Natural killer cell (primary cell): Measurements from ENCODE around the gene JADE3. TPM values are rescaled to one million over a fixed set of nuclear protein-coding genes. Genes with fewer than 3 reads are reported as not detected.

ENCODE experiments used
- ATAC-seq, 3 donors: fragments of 150-1000 bp in 2 of 3; fragments of 200-7000 bp in 1 of 3; cut with Tn5 transposase; 1 replicate in 1 of 3; 2 replicates in 2 of 3; pipeline ENCODE4 v1.10.0; 2021; ENCODE audit warnings: mild to moderate bottlenecking in 2 of 3, moderate library complexity in 2 of 3
- DNase-seq, 2 donors: peaks; one replicate each; pipeline versions ENCODE4 v3.0.0 to v3.0.0-alpha.2; 2013 to 2021; ENCODE audit warnings: mixed read lengths in 1 of 2
- H3K27ac ChIP-seq: one replicate; pipeline ENCODE4 v1.5.1; 2013; ENCODE audit warnings: mild to moderate bottlenecking, low read length
- H3K27me3 ChIP-seq: one replicate; pipeline ENCODE4 v1.6.1; 2013; ENCODE audit warnings: low read length; ENCODE audit not compliant: control insufficient read depth, insufficient read depth
- H3K36me3 ChIP-seq: one replicate; pipeline ENCODE4 v1.6.1; 2013; ENCODE audit warnings: low read length; ENCODE audit not compliant: control insufficient read depth, insufficient read depth
- H3K4me1 ChIP-seq: one replicate; pipeline ENCODE4 v1.6.1; 2013; ENCODE audit warnings: low read length; ENCODE audit not compliant: control insufficient read depth, insufficient read depth
- H3K4me3 ChIP-seq: one replicate; pipeline ENCODE4 v1.5.1; 2013; ENCODE audit warnings: low read length
- H3K9me3 ChIP-seq: one replicate; pipeline ENCODE4 v1.6.1; 2013; ENCODE audit warnings: low read length; ENCODE audit not compliant: control insufficient read depth, insufficient read depth
- H3K27ac Mint-ChIP-seq, 2 donors: one replicate each; pipeline ENCODE4 v1.8.0; 2022; ENCODE audit warnings: mild to moderate bottlenecking in 2 of 2, mixed read lengths in 2 of 2, moderate library complexity in 1 of 2
- H3K27me3 Mint-ChIP-seq, 2 donors: one replicate each; pipeline ENCODE4 v1.8.0; 2022; ENCODE audit warnings: low read depth in 2 of 2, mixed read lengths in 2 of 2
- H3K36me3 Mint-ChIP-seq: one replicate; pipeline ENCODE4 v1.8.0; 2022; ENCODE audit warnings: mixed read lengths
- H3K4me1 Mint-ChIP-seq, 2 donors: one replicate each; pipeline ENCODE4 v1.8.0; 2022; ENCODE audit warnings: mixed read lengths in 2 of 2
- H3K4me3 Mint-ChIP-seq: one replicate; pipeline ENCODE4 v1.8.0; 2022; ENCODE audit warnings: mild to moderate bottlenecking, moderate library complexity, mixed read lengths
- H3K9me3 Mint-ChIP-seq, 2 donors: one replicate each; pipeline ENCODE4 v1.8.0; 2022; ENCODE audit warnings: mixed read lengths in 2 of 2
- CTCF ChIP-seq: fragments of 200-600 bp; IDR thresholded peaks from one replicate; pipeline ENCODE4 v1.8.0; 2022; ENCODE audit warnings: antibody characterized with exemption
- WGBS: methylation state at CpG from one replicate; pipeline ENCODE4 v1.1.7; 2013; ENCODE audit warnings: missing lambda C conversion rate; ENCODE audit not compliant: insufficient coverage; 5-methylcytosine and 5-hydroxymethylcytosine counted together
- intact Hi-C: fragments of 100-400 bp; cut with micrococcal nuclease; formaldehyde crosslinking; loops from one replicate; pipeline ENCODE4 v1.14.2; 2022
- total RNA-seq, 4 donors: library from RNA; stranded (reverse); fragments of 120-200 nt in 1 of 4; gene quantifications; one replicate each; pipeline versions ENCODE4 v1.2.3 to v1.2.4, GENCODE V29; 2013 to 2022

The JADE3 gene
- total RNA-seq, 3 donors from 2014 or later (not counting 1 experiment from before 2014, with no cell fraction given) = 0.16 to 0.54 (median 0.43) TPM

- ATAC-seq = no peak
- Histone ChIP-seq H3K4me3 (no peak overlapping the region), H3K36me3 (no peaks in the 10 kb centered on the region), H3K27ac (no peak overlapping the region), H3K4me1 (no peaks in the 10 kb centered on the region), H3K9me3 (no peaks in the 10 kb centered on the region), H3K27me3 (no peaks in the 10 kb centered on the region)
- no peak overlapping the region for H3K27ac Mint-ChIP-seq
- 100% methylated on average over 1 of the region's 2 CpGs for WGBS
- no peak overlapping the region for H3K4me3 Mint-ChIP-seq
- intact Hi-C loops = no loop called here
- no peaks in the 10 kb centered on the region for H3K4me1 Mint-ChIP-seq
- no peak for TF ChIP-seq CTCF
- no peaks in the 10 kb centered on the region for H3K9me3 Mint-ChIP-seq
- H3K36me3 Mint-ChIP-seq = no peaks in the 10 kb centered on the region
- no peaks in the 10 kb centered on the region for H3K27me3 Mint-ChIP-seq
- DNase-seq = no peak
Observed at GRCh38 chrX:47061238-47061919, 149.2 kb downstream of the JADE3 start.

- Mint-ChIP-seq H3K36me3 (no peaks in the 10 kb centered on the region), H3K27ac (no peak overlapping the region), H3K4me1 (no peaks in the 10 kb centered on the region), H3K9me3 (no peaks in the 10 kb centered on the region), H3K4me3 (no peak overlapping the region), H3K27me3 (peaks cover 0 to 6% of the 10 kb centered on the region in 2 donors)
- H3K27me3 ChIP-seq = no peaks in the 10 kb centered on the region
- intact Hi-C loops = no loop called here
- H3K36me3 ChIP-seq = no peaks in the 10 kb centered on the region
- H3K9me3 ChIP-seq = no peaks in the 10 kb centered on the region
- H3K4me1 ChIP-seq = no peaks in the 10 kb centered on the region
- H3K4me3 ChIP-seq = no peak overlapping the region
- ATAC-seq (no peak), DNase-seq (no peak)
- TF ChIP-seq CTCF = no peak
- H3K27ac ChIP-seq = no peak overlapping the region
- 96% methylated on average over 2 of the region's 2 CpGs for WGBS
Observed at GRCh38 chrX:47063179-47063578, 151.0 kb downstream of the JADE3 start.

- no peak overlapping the region for H3K27ac ChIP-seq
- peaks cover 4 to 14% of the 10 kb centered on the region in 2 donors for H3K27me3 Mint-ChIP-seq
- 87% methylated on average over 3 of the region's 3 CpGs for WGBS
- no peak overlapping the region for H3K4me3 Mint-ChIP-seq
- intact Hi-C loops = no loop called here
- H3K4me1 ChIP-seq = no peaks in the 10 kb centered on the region
- no peak for DNase-seq
- no peaks in the 10 kb centered on the region for H3K9me3 ChIP-seq
- H3K4me3 ChIP-seq = no peak overlapping the region
- ATAC-seq = no peak
- TF ChIP-seq CTCF = no peak
- no peaks in the 10 kb centered on the region for H3K4me1 Mint-ChIP-seq
- H3K36me3 ChIP-seq = no peaks in the 10 kb centered on the region
- no peaks in the 10 kb centered on the region for H3K9me3 Mint-ChIP-seq
- H3K27ac Mint-ChIP-seq = no peak overlapping the region
- no peaks in the 10 kb centered on the region for H3K27me3 ChIP-seq
- H3K36me3 Mint-ChIP-seq = no peaks in the 10 kb centered on the region
Observed at GRCh38 chrX:47068214-47068613, 156.0 kb downstream of the JADE3 start.

- H3K27me3 Mint-ChIP-seq = peaks cover 4 to 14% of the 10 kb centered on the region in 2 donors
- no peaks in the 10 kb centered on the region for H3K4me1 Mint-ChIP-seq
- no peak overlapping the region for H3K27ac Mint-ChIP-seq
- H3K4me3 ChIP-seq = no peak overlapping the region
- DNase-seq (no peak), ATAC-seq (no peak)
- TF ChIP-seq CTCF = no peak
- H3K4me3 Mint-ChIP-seq = no peak overlapping the region
- H3K9me3 Mint-ChIP-seq = no peaks in the 10 kb centered on the region
- H3K36me3 Mint-ChIP-seq = no peaks in the 10 kb centered on the region
- no peaks in the 10 kb centered on the region for H3K36me3 ChIP-seq
- H3K27ac ChIP-seq = no peak overlapping the region
- intact Hi-C loops = no loop called here
- H3K9me3 ChIP-seq = no peaks in the 10 kb centered on the region
- no peaks in the 10 kb centered on the region for H3K27me3 ChIP-seq
- H3K4me1 ChIP-seq = no peaks in the 10 kb centered on the region
Observed at GRCh38 chrX:47068720-47069119, 156.5 kb downstream of the JADE3 start.
